GM18505 (cell line): ENCODE results near the gene S1PR2.

Source experiments
- ATAC-seq: cut with Tn5 transposase; IDR thresholded peaks from one replicate; pipeline ENCODE4 v1.9.1; 2021; ENCODE audit not compliant: unreplicated experiment
- POLR2A ChIP-seq: IDR thresholded peaks from 4 replicates; pipeline ENCODE4 v1.6.1; 2011; ENCODE audit warnings: borderline replicate concordance; ENCODE audit not compliant: insufficient read depth, insufficient read length; ENCODE audit errors: extremely low read depth

Gene S1PR2

GRCh38 chr19:10230861-10231611, at the start of gene S1PR2:
Gene S1PR2 (minus strand): TSS chr19:10231331. CDS start chr19:10224905, 6,426 bp downstream.
- peak; percentile 70 for TF ChIP-seq POLR2A
- peak; percentile 42 for ATAC-seq

GRCh38 chr19:10279737-10280442, 48.8 kb upstream of the S1PR2 start:
- ATAC-seq, result no peak
- no peak for TF ChIP-seq POLR2A

GRCh38 chr19:10278935-10279334, 47.8 kb upstream of the S1PR2 start:
- TF ChIP-seq POLR2A, result no peak
- ATAC-seq, result no peak

- no peak for ATAC-seq
- no peak for TF ChIP-seq POLR2A
Measured at GRCh38 chr19:10277795-10278589, 46.9 kb upstream of the S1PR2 start.

GRCh38 chr19:10274589-10274988, 43.5 kb upstream of the S1PR2 start:
- ATAC-seq, result no peak
- peak; percentile 9 for TF ChIP-seq POLR2A

- ATAC-seq, result peak; percentile 18
- no peak for TF ChIP-seq POLR2A
Measured at GRCh38 chr19:10271543-10272086, 40.5 kb upstream of the S1PR2 start.

- peak; percentile 42 for ATAC-seq
- TF ChIP-seq POLR2A, result peak; percentile 99
Measured at GRCh38 chr19:10270616-10271394, 39.7 kb upstream of the S1PR2 start, which contains the start of gene ICAM1. Gene ICAM1 (plus strand): TSS chr19:10271120. CDS start chr19:10271160, 40 bp downstream.

- TF ChIP-seq POLR2A, result no peak
- ATAC-seq, result peak; percentile 46
Measured at GRCh38 chr19:10270180-10270615, 39.1 kb upstream of the S1PR2 start.

- ATAC-seq, result peak; percentile 36
- TF ChIP-seq POLR2A, result no peak
Measured at GRCh38 chr19:10269333-10270179, 38.4 kb upstream of the S1PR2 start.

GRCh38 chr19:10268071-10268470, 36.9 kb upstream of the S1PR2 start:
- no peak for TF ChIP-seq POLR2A
- ATAC-seq, result no peak

- TF ChIP-seq POLR2A, result no peak
- ATAC-seq, result no peak
Measured at GRCh38 chr19:10266706-10267105, 35.6 kb upstream of the S1PR2 start.
